LNCAP (cell line): ENCODE results near the gene SMIM24.

Experiments used
- CTCF ChIP-seq: fragments of 450-650 bp; IDR thresholded peaks from 2 replicates; pipeline ENCODE4 v1.5.1; 2017; ENCODE audit warnings: mild to moderate bottlenecking

The SMIM24 gene

GRCh38 chr19:3524078-3524842 is 43.9 kb upstream of the SMIM24 start:
- TF ChIP-seq CTCF: no peak

DNA sequence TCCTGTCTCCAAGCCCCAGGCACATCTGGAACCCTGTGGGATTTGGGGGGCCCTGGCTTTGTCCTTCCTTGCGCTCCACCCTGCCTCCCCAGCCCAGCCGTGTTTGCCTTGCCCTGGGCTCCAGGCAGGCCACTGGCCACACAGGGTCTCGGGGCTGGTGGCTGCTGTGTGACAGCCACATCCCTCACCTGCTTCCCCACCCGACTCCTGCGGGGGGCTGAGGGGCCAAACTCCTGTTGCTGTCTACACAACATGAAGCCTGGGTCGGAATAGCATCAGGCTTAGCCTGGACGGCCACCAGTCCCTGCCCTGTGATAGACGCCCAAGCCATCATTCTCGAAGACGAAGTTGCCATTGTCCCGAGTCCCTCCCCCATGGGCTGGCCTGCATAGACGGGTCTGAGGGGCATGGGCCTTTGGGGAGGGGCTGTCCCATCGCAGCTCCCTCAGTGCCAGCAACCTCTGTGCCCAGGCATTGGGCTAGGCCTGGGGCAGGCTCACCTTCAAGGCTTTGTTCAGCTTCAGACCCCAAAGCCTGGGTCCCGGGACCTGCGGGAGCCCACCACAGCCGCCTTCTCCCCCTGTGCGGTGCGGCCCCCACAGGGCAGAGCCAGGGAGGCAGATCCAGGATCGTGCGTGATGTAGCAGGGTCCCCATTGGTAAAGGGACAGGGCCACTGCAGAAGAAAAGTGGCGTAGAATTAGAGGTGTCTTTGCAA is 43.2 kb upstream of the SMIM24 start:
- TF ChIP-seq CTCF: no peak

DNA sequence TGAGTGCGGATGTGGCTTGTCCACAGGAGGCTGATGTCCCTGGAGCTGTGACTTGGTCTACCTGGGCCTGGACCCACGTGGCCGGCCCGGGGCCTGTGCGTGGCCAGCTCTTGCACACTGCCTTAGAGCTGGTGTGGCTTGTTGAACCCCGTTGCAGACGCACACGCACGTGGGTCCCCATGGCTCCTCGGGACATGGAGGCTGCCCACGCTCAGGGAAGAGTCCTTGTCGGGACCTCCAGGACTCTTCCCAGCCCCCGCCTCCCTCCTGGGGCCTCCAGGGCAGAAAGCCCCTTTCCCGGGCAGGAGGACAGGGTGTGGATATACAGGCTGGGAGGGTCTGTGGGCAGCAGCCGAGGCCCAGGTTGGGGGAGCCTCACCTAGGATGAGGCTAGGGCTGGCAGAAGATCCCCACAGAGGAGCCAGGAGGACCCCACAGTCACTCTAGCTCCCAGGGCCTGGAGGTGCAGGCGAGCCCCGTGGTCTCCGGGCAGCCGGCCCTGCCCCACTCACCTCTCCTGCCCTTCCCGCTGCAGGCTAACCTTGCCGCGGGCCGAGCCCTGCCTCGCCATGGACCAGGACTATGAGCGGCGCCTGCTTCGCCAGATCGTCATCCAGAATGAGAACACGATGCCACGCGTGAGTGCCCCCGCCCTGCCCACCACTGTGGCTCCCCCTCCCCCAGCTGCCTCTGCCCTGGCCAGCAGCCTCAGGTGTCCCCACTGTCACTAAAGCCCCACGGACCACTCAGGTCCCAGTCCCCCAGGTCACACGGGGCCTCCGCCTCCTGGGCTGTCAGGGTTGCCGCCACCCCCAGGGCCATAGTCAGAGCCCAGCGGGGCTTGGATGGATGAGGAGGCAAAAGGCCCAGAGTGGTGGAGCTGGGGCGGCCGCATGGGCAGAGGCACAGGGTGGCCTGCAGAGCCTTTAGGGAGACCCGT is 42.4 kb upstream of the SMIM24 start:
- TF ChIP-seq CTCF: no peak

DNA sequence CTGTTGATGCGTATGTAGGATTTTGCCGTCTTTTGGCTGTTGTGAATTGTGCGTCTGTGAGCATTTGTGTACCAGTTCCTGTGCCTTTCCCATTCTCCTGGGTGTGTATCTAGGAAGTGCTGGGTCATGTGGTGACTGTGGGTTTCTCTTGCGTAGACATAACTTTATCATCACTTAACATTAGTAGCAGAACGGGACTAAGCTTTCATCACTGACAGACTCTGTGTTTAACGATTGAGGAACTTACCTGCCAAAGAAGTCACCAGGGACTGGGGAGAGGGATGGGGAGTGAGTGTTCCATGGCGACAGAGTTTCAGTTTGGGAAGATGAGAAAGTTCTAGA is 40.8 kb upstream of the SMIM24 start:
- TF ChIP-seq CTCF: no peak

DNA sequence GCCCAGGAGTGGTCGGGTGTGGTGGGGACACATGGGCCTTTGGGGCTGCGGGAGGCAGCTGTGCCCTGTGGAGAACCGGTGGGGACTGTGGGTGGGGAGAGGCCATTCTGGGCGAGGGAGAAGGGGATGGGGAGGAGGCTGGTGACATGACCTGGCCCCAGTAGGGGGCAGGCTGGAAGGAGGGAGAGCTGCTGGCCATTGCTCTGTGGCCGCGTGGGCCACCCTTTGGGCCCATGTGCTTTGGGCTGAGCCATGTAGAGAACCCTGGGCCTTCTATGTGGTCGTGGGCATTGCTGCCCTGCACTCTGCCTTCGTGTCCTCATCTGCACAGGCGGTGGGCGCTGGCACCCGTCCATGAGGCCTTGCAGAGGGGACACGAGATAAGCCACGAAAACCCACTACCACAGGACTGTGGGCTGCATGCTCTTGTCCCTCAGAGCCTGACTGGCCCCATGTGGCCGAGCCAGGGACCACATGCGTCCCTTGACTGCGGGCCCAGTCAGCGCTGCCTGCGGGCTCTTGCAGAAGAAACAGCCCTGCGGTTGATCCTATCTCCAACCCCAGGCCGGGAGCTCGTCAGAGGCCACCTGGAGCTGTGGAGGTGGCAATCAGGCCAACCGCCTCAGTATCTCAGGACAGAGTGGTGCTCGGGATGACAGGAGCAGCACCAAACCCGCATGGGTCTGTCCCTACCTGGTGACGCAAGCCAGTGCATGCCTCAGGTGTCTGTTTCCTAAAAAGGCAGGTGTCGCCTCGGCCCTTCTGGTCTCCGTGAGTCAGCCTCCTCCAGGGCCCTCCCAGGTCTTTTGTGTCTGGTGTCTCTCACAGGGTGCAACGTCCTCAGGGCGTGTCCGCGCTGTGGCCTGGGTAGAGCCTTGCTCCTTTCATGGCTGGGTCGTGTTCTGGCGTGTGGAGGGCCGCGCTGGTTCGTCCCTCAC is 40.1 kb upstream of the SMIM24 start:
- no peak for TF ChIP-seq CTCF

GRCh38 chr19:3519126-3519525 is 38.8 kb upstream of the SMIM24 start:
- TF ChIP-seq CTCF: no peak
